ENCODE measurements around the gene ATP6V0B. TPM values are rescaled to one million over a fixed set of nuclear protein-coding genes. Genes with fewer than 3 reads are reported as not detected.

The ATP6V0B gene
- total and polyA plus RNA-seq, 2 donors (not counting 1 experiment from before 2014, with no cell fraction given): 91.0 to 198 TPM

- no peak for TF ChIP-seq CTCF (IDR thresholded peaks at IDR 0.05)
- TF ChIP-seq EZH2 (IDR thresholded peaks at IDR 0.05; ENCODE audit: borderline replicate concordance, insufficient read depth, low read depth, low read length, poor library complexity, severe bottlenecking): no peak
- ChIA-PET POLR2A (no interaction called here), CTCF (interaction anchor here (10.3 kb wide), 1 partner anchor 174 kb away, joined by 118 read pairs; no protein-coding TSS in a partner anchor)
- peaks cover 0 to 31% (median 14%) of the 10 kb centered on the region in 4 experiments for H3K27me3 ChIP-seq (replicated peaks in 1 of 4; ENCODE audit: control extremely low read depth in 1 of 4, control insufficient read depth in 3 of 4, insufficient read depth in 4 of 4, low read length in 3 of 4)
- H3K4me1 ChIP-seq (ENCODE audit: control insufficient read depth in 2 of 2, insufficient read depth in 2 of 2, low read length in 2 of 2): peaks cover 18 to 19% of the 10 kb centered on the region in 2 donors
- Mint-ChIP-seq H3K27ac (no peak overlapping the region), H3K9me3 (ENCODE audit: insufficient read depth) (no peaks in the 10 kb centered on the region), H3K27me3 (peaks cover 14% of the 10 kb centered on the region), H3K4me3 (no peak overlapping the region), H3K4me1 (peaks cover 13% of the 10 kb centered on the region)
- ATAC-seq (ENCODE audit: low read depth) (no peak), DNase-seq (no peak)
- H3K9me3 ChIP-seq (ENCODE audit: control extremely low read depth in 1 of 3, control insufficient read depth in 2 of 3, insufficient read depth in 1 of 3, low read length in 2 of 3): peaks cover 0 to 14% (median 0%) of the 10 kb centered on the region in 3 donors
- no peaks in the 10 kb centered on the region for H3K79me2 ChIP-seq (ENCODE audit: control insufficient read depth, insufficient read depth, low read length)
- H3K36me3 ChIP-seq (replicated peaks in 1 of 2; ENCODE audit: control extremely low read depth in 1 of 2, control insufficient read depth in 1 of 2, extremely low read depth in 1 of 2, insufficient read depth in 2 of 2, low read length in 1 of 2): no peaks in the 10 kb centered on the region
- H3K9ac ChIP-seq (ENCODE audit: low read length): no peak overlapping the region
- H2AFZ ChIP-seq (ENCODE audit: insufficient read depth, low read depth, low read length, poor library complexity, severe bottlenecking): no peak overlapping the region
- 93% methylated on average over 2 of the region's 3 CpGs for WGBS (ENCODE audit: insufficient coverage)
- intact Hi-C loops (cut with micrococcal nuclease): no loop called here
- no peaks in the 10 kb centered on the region for H4K20me1 ChIP-seq (ENCODE audit: control insufficient read depth, insufficient read depth, low read length, poor library complexity, severe bottlenecking)
- H3K4me3 ChIP-seq (ENCODE audit: control extremely low read depth in 1 of 5, extremely low read depth in 1 of 5, insufficient read depth in 1 of 5, low read depth in 2 of 5, low read length in 4 of 5): no peak overlapping the region
- no peak overlapping the region for H3K4me2 ChIP-seq (replicated peaks; ENCODE audit: low read depth, low read length, poor library complexity, severe bottlenecking)
- H3K27ac ChIP-seq (ENCODE audit: low read length in 2 of 2): no peak overlapping the region
Measured at GRCh38 chr1:43938892-43939587, 35.7 kb upstream of the ATP6V0B start.

GRCh38 chr1:43942411-43942810, 32.3 kb upstream of the ATP6V0B start:
- no peak for ATAC-seq (ENCODE audit: low read depth)
- CTCF ChIA-PET: interaction anchor here (1.2 to 5.0 kb wide), 3 partner anchors 8 to 94 kb away, joined by 4 to 41 read pairs (median 5); partner anchors contain the start of gene ARTN
- H3K27ac Mint-ChIP-seq: no peak overlapping the region

More at GRCh38 chr1:43942411-43942810, 32.3 kb upstream of the ATP6V0B start:
- Histone ChIP-seq H3K9me3 (ENCODE audit: control extremely low read depth in 1 of 3, control insufficient read depth in 2 of 3, insufficient read depth in 1 of 3, low read length in 2 of 3) (no peaks in the 10 kb centered on the region), H3K79me2 (ENCODE audit: control insufficient read depth, insufficient read depth, low read length) (peaks cover 11% of the 10 kb centered on the region), H2AFZ (ENCODE audit: insufficient read depth, low read depth, low read length, poor library complexity, severe bottlenecking) (no peak overlapping the region), H3K36me3 (replicated peaks in 1 of 2; ENCODE audit: control extremely low read depth in 1 of 2, control insufficient read depth in 1 of 2, extremely low read depth in 1 of 2, insufficient read depth in 2 of 2, low read length in 1 of 2) (no peaks in the 10 kb centered on the region), H3K4me1 (ENCODE audit: control insufficient read depth in 2 of 2, insufficient read depth in 2 of 2, low read length in 2 of 2) (peaks cover 10 to 14% of the 10 kb centered on the region in 2 donors), H3K4me2 (replicated peaks; ENCODE audit: low read depth, low read length, poor library complexity, severe bottlenecking) (no peak overlapping the region), H4K20me1 (ENCODE audit: control insufficient read depth, insufficient read depth, low read length, poor library complexity, severe bottlenecking) (peaks cover 3% of the 10 kb centered on the region), H3K9ac (ENCODE audit: low read length) (no peak overlapping the region), H3K4me3 (ENCODE audit: control extremely low read depth in 1 of 5, extremely low read depth in 1 of 5, insufficient read depth in 1 of 5, low read depth in 2 of 5, low read length in 4 of 5) (no peak overlapping the region), H3K27ac (ENCODE audit: low read length in 2 of 2) (no peak overlapping the region), H3K27me3 (replicated peaks in 1 of 4; ENCODE audit: control extremely low read depth in 1 of 4, control insufficient read depth in 3 of 4, insufficient read depth in 4 of 4, low read length in 3 of 4) (peaks cover 0 to under 1% (median 0%) of the 10 kb centered on the region in 4 experiments)
- no peak overlapping the region for H3K4me3 Mint-ChIP-seq
- H3K4me1 Mint-ChIP-seq: peaks cover 21% of the 10 kb centered on the region
- POLR2A ChIA-PET: no interaction called here
- H3K27me3 Mint-ChIP-seq: no peaks in the 10 kb centered on the region
- WGBS (ENCODE audit: insufficient coverage): 92% methylated on average over 3 of the region's 3 CpGs
- intact Hi-C loops (cut with micrococcal nuclease): loop anchor here (10.0 kb wide), 1 partner anchor 1178 kb away; the partner anchor contains the start of genes C1orf50 and P3H1
- H3K9me3 Mint-ChIP-seq (ENCODE audit: insufficient read depth): no peaks in the 10 kb centered on the region
- DNase-seq: no peak
- no peak for TF ChIP-seq EZH2 (IDR thresholded peaks at IDR 0.05; ENCODE audit: borderline replicate concordance, insufficient read depth, low read depth, low read length, poor library complexity, severe bottlenecking)
- no peak for TF ChIP-seq CTCF (IDR thresholded peaks at IDR 0.05)

Data from B cell (primary cell).